ENCODE data around the gene RHBDF2.

DNA sequence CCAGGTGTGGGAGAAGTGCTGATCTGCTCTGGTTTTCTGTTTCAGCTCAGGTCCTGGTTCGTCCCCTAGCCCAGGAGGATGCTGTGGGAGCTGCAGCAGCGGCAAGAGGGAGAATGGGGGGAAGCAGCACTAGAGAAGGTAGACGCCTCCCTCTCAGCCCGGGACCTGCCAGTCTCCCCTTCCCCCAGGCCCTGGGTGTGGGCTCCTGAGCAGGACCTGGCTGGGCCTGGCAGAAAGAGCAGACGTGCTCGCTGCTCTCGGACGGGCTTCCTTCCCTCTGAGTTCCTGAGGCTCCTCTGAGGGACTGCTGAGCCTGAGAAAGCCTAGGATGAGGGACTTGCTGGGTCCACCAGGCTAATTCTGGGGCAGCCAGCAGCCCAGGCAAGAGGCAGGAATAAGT, 41.8 kb upstream of the RHBDF2 start:
- TF ChIP-seq, protein P1, sequence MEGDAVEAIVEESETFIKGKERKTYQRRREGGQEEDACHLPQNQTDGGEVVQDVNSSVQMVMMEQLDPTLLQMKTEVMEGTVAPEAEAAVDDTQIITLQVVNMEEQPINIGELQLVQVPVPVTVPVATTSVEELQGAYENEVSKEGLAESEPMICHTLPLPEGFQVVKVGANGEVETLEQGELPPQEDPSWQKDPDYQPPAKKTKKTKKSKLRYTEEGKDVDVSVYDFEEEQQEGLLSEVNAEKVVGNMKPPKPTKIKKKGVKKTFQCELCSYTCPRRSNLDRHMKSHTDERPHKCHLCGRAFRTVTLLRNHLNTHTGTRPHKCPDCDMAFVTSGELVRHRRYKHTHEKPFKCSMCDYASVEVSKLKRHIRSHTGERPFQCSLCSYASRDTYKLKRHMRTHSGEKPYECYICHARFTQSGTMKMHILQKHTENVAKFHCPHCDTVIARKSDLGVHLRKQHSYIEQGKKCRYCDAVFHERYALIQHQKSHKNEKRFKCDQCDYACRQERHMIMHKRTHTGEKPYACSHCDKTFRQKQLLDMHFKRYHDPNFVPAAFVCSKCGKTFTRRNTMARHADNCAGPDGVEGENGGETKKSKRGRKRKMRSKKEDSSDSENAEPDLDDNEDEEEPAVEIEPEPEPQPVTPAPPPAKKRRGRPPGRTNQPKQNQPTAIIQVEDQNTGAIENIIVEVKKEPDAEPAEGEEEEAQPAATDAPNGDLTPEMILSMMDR (IDR thresholded peaks at IDR 0.05) = no peak
- TF ChIP-seq POLR2A (IDR thresholded peaks at IDR 0.05) = no peak
